NCI-H748 treated with DMSO at 0.1 percent for 48 hours (cell line): Measurements from ENCODE around the gene ANKLE2.
A peak's percentile ranks its signal among the peaks of the same experiment; 100 is the strongest.
"Not testable (repeated sequence)": the region's sequence is repeated elsewhere in the genome, so short reads cannot be mapped to it uniquely, and the experiment has no call there.

ENCODE experiments used
- DNase-seq: peaks from one replicate; lab custom pipeline; 2025; lab: John Stamatoyannopoulos, UW

Gene ANKLE2

DNA sequence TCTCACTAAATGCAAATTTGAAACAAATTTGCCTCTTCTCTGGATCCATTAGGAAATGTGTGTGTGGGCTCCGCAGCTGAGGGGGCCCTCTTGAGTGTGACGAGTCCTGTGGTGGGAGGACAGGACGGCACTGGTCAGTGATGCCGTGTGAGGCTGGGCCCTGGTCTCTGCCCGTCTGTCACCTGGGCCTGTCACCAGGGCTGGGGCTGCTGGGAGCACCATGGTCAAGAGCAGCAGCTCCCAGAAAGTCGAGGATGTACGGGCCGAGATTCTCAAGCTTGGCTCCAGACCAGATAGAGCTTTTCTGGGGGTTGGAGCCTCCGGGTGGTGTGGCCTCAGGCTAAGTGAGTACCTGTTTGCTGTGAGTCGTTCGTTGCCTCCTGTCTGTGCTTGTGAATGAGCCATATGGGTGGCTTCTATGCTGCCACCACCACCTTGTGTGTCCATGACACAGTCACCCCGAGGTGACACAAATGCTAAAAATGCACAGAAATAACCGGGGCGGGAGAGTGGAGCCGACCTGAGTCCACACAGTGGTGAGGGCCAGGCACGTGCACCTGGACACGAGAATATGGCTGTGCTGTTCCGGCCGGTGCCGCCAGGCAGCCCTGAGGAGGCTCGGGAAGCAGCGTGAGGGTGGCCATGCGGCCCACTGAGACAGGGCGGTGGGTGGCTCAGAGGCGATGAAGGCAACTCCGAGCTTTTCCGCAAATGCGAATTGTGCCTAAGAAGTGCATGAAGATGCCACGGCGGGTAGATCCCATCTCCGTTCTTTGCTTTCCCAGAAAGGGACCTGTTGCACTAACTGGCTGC is 42.3 kb downstream of the ANKLE2 start:
- DNase-seq = no peak

DNA sequence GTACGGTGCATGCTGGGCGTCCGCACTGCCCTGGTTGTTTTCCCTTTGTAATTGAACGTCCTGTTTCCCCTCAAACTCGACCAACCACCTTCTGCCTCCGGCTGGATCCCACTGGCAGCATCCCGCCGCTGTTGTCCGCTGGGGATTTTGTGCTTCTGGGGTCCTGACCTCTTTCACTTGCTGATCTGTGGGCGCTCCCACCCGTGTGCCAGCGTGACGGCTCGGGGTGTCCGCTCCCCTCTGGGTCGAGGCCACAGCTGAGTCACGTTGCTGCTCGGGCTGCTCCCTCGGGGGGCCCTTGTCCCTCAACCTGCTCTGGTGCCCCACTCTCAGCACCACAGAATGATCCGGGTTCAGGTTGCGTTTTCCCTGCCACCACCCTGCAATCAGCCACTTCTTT is 43.0 kb downstream of the ANKLE2 start:
- no peak for DNase-seq

DNA sequence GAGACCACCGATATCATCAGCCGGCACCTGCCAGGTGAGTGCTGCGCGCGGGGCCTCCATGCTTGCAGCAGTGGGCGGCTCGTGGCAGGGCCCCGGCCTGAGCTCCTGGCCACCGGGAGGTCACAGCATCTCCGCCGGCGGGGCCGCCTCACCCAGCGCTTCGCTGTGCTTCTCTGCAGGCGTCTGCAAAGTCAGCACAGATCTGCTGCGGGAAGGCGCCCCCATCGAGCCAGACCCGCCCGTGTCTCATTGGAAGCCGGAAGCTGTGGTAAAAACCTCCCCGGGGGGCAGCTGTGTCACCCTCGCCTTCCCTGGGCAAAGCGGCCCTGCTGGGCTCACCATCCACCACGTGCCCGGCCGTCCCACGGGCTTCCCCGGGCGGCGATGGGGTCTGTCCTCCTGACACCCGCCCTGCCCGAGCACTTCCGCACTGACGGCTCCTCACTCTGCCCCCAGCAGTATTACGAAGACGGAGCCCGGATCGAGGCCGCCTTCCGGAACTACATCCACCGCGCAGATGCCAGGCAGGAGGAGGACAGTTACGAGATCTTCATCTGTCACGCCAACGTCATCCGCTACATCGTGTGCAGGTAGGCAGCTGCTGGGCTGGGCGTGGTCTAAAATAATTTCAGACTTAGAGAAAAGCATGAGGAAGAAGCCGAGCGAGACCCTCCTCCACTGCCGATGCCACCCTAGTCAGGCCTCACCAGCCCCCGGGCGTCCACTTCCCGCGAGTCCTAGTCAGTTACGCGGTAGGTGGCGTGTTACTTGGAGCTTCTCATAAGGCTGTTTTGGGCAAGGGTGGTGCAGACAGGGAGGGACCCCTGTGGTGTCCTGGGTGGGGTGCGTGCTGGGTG is 43.9 kb downstream of the ANKLE2 start:
- no peak for DNase-seq

DNA sequence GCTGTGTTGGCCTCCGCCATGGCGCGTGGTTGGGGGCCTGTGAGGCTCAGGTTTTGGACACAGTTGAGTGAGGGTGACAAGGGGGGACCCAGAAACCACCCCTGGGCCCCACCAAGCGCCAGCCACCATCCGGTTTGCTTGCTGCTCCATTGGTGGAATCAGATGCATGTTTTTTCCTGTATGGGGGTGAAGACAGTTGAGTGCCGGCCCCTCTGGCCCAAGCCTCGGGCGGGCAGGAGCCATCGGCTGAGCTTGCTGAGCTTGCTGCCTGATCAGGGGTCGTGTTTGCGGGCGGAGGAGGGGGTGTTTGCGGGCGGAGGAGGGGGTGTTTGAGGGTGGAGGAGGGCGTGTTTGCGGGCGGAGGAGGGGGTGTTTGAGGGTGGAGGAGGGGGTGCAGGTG is 44.6 kb downstream of the ANKLE2 start:
- no peak for DNase-seq

DNA sequence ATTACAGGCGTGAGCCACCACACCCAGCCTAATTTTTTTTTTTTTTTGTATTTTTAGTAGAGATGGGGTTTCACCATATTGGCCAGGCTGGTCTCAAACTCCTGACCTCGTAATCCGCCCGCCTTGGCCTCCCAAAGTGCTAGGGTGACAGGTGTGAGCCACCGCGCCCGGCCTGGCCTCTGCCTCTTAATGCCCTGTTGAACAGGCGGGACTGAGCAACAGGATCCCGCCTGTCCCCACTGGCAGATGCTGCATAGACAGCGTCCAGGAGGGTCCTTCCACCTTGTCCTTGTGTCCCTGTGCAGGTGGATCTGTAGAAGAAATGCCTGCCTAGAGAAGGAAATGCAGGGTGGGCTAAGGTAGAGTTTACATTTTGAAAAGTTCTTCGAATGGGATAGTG is 45.3 kb downstream of the ANKLE2 start:
- DNase-seq = no peak

DNA sequence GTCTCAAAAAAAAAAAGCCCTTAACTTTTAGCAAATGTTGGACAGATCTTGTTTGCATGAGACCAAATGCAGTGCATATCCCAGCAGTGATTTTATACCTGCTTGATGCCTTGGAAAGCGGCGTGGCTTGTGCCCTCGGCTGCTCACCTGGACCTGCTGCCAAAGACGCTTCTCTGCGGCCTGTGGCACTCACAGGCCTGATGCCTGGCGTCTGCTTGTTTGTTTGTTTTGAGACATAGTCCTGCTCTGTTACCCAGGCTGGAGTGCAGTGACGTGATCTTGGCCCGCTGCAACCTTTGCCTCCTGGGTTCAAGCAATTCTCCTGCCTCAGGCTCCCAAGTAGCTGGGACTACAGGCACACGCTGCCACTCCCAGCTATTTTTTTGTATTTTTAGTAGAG is 45.8 kb downstream of the ANKLE2 start:
- no peak for DNase-seq

DNA sequence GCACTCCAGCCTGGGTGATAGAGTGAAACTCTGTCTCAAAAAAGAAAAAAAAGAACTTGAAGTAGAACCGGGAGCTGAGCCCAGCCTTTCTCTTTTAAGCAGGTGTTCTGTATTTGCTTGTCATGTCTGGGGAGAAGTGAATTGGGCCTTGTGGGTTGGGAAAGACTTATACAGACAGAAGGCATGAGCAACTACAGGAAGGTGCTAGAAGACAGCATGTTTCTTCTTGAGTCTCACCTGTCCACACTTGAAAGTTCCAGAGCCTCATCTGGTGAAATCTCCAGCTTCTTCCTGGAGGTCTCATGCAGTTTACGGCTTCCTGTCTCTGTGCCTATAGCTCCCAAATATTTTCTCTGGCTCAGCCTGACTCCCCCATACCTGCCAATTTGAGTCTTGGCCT is 48.5 kb downstream of the ANKLE2 start:
- DNase-seq = no peak

DNA sequence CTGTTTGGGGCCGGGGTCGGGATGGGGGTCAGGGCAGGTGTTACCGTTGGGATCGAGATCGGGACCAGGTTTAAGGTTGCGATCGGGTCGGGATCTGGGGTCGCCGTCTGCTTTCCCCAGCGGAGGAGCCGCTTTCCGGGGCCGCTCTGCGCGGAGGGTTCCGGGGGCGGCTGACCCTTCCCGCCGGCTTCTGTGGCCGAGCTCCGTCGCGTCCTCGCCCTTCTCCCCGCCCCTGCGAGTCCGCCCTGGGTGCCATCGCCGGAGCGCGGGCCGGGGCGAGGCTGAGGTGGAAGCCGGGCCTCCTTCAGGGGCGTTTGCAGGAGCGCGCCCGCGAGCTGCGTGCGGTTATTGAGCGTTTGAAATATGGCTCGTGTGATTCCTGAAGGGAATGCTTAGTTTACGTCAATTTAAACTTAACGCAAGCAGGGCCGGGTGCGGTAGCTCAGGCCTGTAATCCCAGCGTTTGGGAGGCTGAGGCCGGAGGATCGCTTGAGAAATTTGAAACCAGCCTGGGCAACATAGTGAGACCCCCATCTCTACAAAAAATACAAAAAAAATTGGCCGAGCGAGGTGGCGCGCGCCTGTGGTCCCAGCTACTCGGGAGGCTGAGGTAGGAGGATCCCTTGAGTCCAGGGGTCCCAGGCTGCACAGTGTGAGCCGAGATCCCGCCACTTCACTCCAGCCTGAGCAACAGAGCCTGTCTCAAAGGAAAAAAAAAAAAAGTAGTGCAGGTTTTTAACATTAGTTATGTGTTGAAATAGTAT is 50.4 kb downstream of the ANKLE2 start:
- DNase-seq = no peak

DNA sequence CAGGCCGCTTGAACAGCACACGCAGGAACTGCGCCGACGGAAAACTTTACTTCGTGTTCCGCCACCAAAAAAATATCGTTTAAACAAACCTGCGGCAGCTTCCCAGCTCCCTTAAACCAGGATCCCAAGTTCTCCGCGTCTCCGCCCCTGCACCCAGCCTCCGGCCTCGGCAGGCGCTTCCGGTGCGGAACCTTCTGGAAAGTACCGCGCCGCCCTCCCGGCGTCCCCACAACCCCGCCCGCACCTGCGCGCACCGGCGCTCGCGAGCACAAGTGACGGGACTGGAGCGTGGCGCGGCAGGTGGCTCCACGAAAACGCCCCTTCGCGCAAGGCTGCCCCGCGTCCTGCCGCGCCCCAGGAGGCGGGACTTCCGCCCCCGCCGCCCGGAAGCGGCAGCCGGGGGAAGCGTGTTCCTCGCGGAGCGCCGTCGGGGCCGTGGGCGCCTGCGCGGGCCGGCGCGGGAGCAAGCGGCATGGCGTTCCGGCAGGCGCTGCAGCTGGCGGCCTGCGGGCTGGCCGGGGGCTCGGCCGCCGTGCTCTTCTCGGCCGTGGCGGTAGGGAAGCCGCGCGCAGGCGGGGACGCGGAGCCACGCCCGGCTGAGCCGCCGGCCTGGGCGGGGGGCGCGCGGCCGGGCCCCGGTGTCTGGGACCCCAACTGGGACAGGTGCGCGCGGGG is 51.1 kb downstream of the ANKLE2 start, which contains the start of gene PGAM5:
PGAM5 (plus strand) TSS at position 438 of the 675 bp plus-strand sequence; CDS start at position 473, 35 bp downstream.
- peak; percentile 60 for DNase-seq

DNA sequence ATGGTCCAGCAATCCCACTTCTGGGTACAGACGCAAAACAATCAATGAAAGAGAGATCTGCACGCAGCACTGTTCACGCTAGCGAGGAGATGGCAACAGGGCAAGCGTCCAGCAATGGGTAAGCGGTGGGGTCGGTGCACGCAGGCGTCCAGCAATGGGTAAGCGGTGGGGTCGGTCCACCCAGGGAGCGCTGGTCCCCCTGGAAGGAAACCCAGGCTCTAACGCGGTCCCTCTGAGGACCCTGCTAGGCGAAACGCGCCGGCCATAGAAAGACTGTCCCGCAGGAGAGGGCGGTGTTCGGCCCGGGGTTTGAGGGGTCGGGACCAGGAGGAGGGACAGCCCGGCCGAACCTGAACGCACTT is 51.6 kb downstream of the ANKLE2 start:
- no peak for DNase-seq

DNA sequence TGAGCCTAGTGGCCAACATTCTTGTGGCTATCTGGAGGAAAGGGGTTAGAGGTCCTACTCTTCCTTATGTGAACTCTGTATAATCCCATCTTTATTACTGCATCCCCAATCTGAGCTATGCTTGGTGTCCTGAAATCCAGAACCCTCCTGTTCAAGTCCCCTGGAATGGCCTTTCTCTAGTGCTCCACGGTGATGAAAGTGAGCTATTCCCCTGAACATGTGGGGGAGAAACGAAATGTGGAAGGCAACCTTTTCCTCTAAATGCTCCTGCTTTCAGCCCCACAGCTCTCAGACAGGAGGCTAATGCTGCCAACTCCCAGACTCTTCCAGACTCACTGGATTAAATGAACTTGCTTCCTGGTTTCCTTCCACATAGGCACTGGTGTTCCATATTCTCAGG is 53.5 kb downstream of the ANKLE2 start:
- DNase-seq = no peak

DNA sequence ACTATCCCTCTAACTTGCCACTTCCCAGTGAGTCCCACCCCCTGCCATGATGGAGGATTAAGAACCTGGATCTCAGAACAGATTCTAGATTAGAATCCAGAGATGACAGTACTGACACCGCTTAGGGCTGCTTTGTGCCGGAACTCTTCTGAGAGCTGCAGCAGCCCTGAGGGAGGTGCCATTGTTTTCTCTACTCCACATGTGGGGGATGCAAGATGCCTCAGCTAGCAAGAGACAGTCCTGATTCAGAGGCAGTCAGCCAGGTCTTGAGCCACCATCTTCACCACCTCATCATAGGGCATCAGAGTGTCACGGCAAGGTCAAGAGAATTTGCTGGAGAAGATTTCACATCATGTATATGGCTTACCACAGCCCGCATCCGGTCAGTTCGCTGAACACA is 54.4 kb downstream of the ANKLE2 start:
- DNase-seq = no peak

DNA sequence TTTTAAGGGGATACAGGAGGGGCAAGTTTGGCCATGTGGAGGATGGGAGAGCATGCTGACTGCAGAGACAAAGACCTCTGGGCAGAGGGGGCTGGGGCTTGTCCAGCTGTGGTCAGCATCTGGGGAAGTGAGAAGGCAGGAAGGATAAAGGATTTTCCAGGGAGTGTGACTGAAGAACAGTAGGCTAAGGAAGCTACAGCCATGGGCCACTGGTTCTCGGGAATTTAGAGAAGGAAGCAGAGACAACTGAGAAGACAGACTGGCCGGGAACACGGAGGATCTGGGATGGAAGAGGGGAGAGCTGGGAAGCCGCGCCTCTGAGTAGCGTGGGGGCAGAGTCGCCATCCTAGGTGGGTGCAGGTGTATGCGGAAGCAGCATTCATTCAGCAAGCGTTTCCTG is 58.0 kb downstream of the ANKLE2 start:
- DNase-seq = no peak

DNA sequence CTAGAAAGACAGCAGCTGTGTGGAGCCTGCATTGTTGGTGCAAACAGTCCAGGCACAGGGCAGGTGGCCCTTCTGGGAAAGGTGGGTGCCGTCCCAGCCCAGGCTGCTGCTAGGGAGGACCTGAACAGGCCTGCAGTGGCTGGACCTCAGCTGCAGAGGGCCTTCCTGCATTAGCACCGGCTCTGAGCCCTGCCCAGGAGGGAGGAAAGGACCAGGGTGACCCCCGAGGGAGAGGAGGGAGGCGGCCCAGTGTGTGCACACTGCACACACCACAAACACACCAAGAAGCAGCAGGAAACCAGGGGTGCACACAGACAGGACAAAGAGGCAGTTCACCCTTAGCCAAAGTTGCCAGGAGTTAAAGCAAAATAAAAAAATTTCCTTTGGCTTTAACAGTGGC is 59.0 kb downstream of the ANKLE2 start:
- DNase-seq = no peak

DNA sequence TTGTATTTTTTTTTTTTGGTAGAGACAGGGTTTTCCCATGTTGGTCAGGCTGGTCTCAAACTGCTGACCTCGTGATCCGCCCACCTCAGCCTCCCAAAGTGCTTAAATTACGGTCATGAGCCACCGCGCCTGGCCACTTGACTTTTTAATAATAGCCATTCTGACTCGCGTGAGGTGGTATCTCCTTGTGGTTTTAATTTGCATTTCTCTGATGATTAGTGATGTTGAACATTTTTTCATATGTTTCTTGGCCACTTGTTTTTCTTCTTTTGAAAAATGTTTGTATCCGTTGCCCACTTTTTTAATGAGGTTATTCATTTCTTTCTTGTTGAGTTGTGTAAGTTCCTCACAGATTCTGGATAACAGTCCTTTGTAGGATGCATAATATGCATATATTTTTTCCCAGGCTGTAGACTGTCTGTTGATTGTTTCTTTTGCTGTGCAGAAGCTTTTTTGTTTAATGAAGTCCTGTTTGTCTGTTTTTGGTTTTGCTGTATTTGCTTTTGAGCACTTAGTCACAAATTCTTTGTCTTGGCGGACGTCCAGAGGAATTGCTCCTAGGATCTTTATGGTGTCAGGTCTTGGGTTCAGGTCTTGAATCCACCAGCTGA is 61.3 kb downstream of the ANKLE2 start:
- no peak for DNase-seq

DNA sequence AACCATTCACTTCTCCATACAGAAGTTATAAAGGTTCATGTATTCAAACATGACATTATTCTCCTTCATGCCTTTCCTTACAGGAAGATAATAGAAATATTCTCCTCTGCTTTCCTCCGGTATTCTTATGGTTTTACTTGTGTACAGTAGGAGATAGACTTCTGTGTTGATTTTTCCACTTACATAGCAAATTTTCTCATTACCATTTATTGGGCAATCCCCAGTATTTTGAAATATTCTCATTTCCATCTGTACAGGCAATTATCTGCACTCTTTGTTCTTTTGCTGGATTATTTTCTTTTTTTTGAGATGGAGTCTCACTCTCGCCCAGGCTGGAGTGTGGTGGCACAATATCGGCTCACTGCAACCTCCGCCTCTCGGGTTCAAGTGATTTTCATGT is 63.3 kb downstream of the ANKLE2 start:
- no peak for DNase-seq

DNA sequence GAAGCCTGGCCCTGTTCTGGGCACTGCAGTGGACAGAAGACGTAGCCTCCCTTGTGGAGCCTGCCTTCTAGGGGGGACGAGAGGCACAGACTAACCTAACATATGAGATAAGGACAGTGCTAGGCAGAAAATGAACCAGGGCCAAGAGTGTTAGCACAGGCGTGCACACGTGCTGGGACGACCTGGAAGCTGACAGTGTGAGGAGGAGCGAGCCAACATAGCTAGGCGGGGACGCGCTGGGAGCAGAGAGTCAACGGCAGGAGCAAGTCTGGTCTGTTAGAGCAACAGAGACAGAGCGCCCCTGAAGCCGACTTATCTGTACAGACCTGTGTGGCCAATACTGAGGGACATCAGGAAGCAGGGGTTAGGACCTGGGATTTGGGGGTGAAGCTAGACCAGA is 66.2 kb downstream of the ANKLE2 start:
- no peak for DNase-seq

DNA sequence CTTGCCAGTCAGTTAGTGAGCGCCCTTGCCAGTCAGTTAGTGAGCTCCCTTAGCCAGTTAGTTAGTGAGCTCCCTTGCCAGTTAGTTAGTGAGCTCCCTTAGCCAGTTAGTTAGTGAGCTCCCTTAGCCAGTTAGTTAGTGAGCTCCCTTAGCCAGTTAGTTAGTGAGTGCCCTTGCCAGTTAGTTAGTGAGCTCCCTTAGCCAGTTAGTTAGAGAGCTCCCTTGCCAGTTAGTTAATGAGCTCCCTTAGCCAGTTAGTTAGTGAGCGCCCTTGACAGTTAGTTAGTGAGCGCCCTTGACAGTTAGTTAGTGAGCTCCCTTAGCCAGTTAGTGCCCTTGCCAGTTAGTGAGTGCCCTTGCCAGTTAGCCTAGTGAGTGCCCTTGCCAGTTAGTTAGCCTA is 66.7 kb downstream of the ANKLE2 start:
- DNase-seq = not testable (repeated sequence)

DNA sequence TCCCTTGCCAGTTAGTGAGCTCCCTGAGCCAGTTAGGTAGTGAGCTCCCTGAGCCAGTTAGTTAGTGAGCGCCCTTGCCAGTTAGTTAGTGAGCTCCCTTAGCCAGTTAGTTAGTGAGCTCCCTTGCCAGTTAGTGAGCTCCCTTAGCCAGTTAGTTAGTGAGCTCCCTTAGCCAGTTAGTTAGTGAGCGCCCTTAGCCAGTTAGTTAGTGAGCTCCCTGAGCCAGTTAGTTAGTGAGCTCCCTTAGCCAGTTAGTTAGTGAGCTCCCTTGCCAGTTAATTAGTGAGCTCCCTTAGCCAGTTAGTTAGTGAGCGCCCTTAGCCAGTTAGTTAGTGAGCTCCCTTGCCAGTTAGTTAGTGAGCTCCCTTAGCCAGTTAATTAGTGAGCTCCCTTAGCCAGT is 69.6 kb downstream of the ANKLE2 start:
- DNase-seq = not testable (repeated sequence)

DNA sequence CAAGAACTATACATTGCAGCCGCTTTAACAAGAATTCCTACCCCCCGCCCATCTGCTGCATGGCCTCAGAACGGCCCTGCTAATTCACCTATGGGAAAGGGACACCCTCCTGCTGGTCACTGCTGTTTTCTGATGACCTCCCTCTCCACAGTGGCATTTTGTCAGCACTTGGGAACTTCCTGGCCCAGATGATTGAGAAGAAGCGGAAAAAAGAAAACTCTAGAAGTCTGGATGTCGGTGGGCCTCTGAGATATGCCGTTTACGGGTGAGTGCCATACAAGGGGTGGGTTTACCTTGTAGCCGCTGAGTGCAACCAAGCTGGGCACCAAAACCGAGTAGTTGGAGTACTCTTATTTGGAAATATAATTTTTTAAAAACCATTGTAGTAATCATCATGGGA is 71.5 kb downstream of the ANKLE2 start:
- DNase-seq = no peak

DNA sequence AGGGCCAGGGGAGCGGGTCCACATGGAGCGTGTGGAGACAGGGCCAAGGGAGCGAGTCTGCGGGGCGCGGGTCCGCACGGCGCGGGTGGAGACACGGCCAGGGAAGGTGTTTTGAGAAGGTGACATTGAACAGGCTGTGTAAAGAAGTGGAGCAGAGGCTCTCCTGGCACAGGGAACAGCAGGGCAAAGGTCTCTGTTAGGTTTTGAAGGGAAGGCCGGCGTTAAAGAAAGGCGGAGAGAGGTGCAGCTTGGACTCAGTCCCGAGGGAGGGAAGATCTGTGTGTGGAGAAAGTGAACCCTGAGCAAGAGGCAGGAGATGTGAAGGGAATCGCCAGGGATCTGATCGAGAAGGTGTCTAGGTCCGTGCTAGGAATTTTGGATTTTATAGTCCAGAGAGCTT is 72.4 kb downstream of the ANKLE2 start:
- no peak for DNase-seq
